GM23338 (cell line): ENCODE data around the gene OXCT2. TPM values are rescaled to one million over a fixed set of nuclear protein-coding genes. Genes with fewer than 3 reads are reported as not detected.

Experiments
- ATAC-seq: fragments of 200-7000 bp; cut with Tn5 transposase; 3 replicates; pipeline ENCODE4 v1.9.1; 2020
- DNase-seq: peaks from one replicate; pipeline ENCODE4 v3.0.0-alpha.2; 2015; ENCODE audit warnings: low spot score
- H2AFZ ChIP-seq: fragments of 200-600 bp; sonication (generic); 2 replicates; pipeline ENCODE4 v1.8.0; 2016; ENCODE audit warnings: antibody characterized with exemption, mild to moderate bottlenecking, moderate library complexity
- H3F3A ChIP-seq: fragments of 200-600 bp; sonication (generic); replicated peaks from 2 replicates; pipeline ENCODE4 v1.8.0; 2017; ENCODE audit warnings: antibody characterized with exemption, mixed run types, low read depth
- H3K27ac ChIP-seq: fragments of 200-600 bp; sonication (generic); 2 replicates; pipeline ENCODE4 v1.6.1; 2016; ENCODE audit warnings: low read depth
- H3K27me3 ChIP-seq: fragments of 200-600 bp; sonication (generic); 2 replicates; pipeline ENCODE4 v1.8.0; 2016; ENCODE audit warnings: mild to moderate bottlenecking, mixed run types, moderate library complexity; ENCODE audit not compliant: insufficient read depth
- H3K36me3 ChIP-seq: fragments of 200-600 bp; sonication (generic); 2 replicates; pipeline ENCODE4 v1.8.0; 2016; ENCODE audit warnings: mild to moderate bottlenecking; ENCODE audit not compliant: insufficient read depth
- H3K4me1 ChIP-seq: fragments of 200-600 bp; sonication (generic); 2 replicates; pipeline ENCODE4 v1.8.0; 2016; ENCODE audit warnings: mild to moderate bottlenecking, moderate library complexity; ENCODE audit not compliant: insufficient read depth
- H3K4me2 ChIP-seq: fragments of 200-600 bp; sonication (generic); 2 replicates; pipeline ENCODE4 v1.7.1; 2017; ENCODE audit warnings: mixed run types
- H3K4me3 ChIP-seq: fragments of 200-600 bp; sonication (generic); 2 replicates; pipeline ENCODE4 v1.6.1; 2016; ENCODE audit warnings: mixed run types
- H3K79me2 ChIP-seq: fragments of 200-600 bp; sonication (generic); replicated peaks from 2 replicates; pipeline ENCODE4 v1.8.0; 2017; ENCODE audit warnings: mild to moderate bottlenecking; ENCODE audit not compliant: insufficient read depth
- H3K9me2 ChIP-seq: fragments of 200-600 bp; sonication (generic); 2 replicates; pipeline ENCODE4 v1.8.0; 2017; ENCODE audit not compliant: insufficient read depth
- H4K20me1 ChIP-seq: fragments of 200-600 bp; sonication (generic); replicated peaks from 2 replicates; pipeline ENCODE4 v1.8.0; 2017; ENCODE audit warnings: mild to moderate bottlenecking; ENCODE audit not compliant: insufficient read depth
- H3K27ac Mint-ChIP-seq: 2 replicates; pipeline ENCODE4 v1.8.0; 2020; ENCODE audit warnings: inconsistent platforms, mild to moderate bottlenecking, moderate library complexity, mixed read lengths
- H3K27me3 Mint-ChIP-seq: 3 replicates; pipeline ENCODE4 v1.8.0; 2022; ENCODE audit warnings: low read depth, mild to moderate bottlenecking, moderate library complexity, mixed read lengths, inconsistent platforms; ENCODE audit not compliant: insufficient read depth, poor library complexity
- H3K36me3 Mint-ChIP-seq: 3 replicates; pipeline ENCODE4 v1.8.0; 2021; ENCODE audit warnings: low read depth, mild to moderate bottlenecking, inconsistent platforms, moderate library complexity, mixed read lengths
- H3K4me1 Mint-ChIP-seq: 3 replicates; pipeline ENCODE4 v1.8.0; 2020; ENCODE audit warnings: mild to moderate bottlenecking, inconsistent platforms, mixed read lengths
- H3K4me3 Mint-ChIP-seq: 3 replicates; pipeline ENCODE4 v1.8.0; 2021; ENCODE audit warnings: moderate library complexity, mild to moderate bottlenecking, inconsistent platforms, mixed read lengths
- H3K9me3 Mint-ChIP-seq: 3 replicates; pipeline ENCODE4 v1.8.0; 2020; ENCODE audit warnings: moderate library complexity, mild to moderate bottlenecking, inconsistent platforms, mixed read lengths
- CREB1 ChIP-seq: fragments of 250-450 bp; sonication (Bioruptor Pico); IDR thresholded peaks from 2 replicates; pipeline ENCODE4 v1.5.0; 2020; ENCODE audit warnings: low read depth, mild to moderate bottlenecking, moderate library complexity
- EZH2 ChIP-seq: fragments of 200-600 bp; sonication (generic); IDR thresholded peaks from one replicate; pipeline ENCODE4 v1.8.0; 2017; ENCODE audit warnings: antibody characterized with exemption, mild to moderate bottlenecking, low read depth; ENCODE audit not compliant: unreplicated experiment
- EZH2phosphoT487 ChIP-seq: fragments of 200-600 bp; sonication (generic); IDR thresholded peaks from one replicate; pipeline ENCODE4 v1.8.1; 2018; ENCODE audit warnings: antibody characterized with exemption; ENCODE audit not compliant: unreplicated experiment
- JUNB ChIP-seq: IDR thresholded peaks from one replicate; pipeline ENCODE4 v1.6.1; 2016; ENCODE audit warnings: antibody characterized with exemption; ENCODE audit not compliant: unreplicated experiment
- NANOG ChIP-seq: IDR thresholded peaks from 2 replicates; pipeline ENCODE4 v1.6.1; 2016; ENCODE audit warnings: antibody characterized with exemption, borderline replicate concordance
- POLR2AphosphoS5 ChIP-seq: IDR thresholded peaks from 2 replicates; pipeline ENCODE4 v1.6.1; 2016; ENCODE audit warnings: antibody characterized with exemption, low read depth
- STAT1 ChIP-seq: IDR thresholded peaks from one replicate; pipeline ENCODE4 v1.6.1; 2016; ENCODE audit warnings: antibody characterized with exemption; ENCODE audit not compliant: unreplicated experiment
- ZNF114 ChIP-seq: fragments of 250-450 bp; sonication (Bioruptor Pico); IDR thresholded peaks from 2 replicates; pipeline ENCODE4 v1.5.0; 2020; ENCODE audit warnings: mild to moderate bottlenecking, moderate library complexity
- ZNF331 ChIP-seq: fragments of 250-450 bp; sonication (Bioruptor Pico); IDR thresholded peaks from 2 replicates; pipeline ENCODE4 v1.5.0; 2020; ENCODE audit warnings: low read depth, mild to moderate bottlenecking, moderate library complexity
- polyA plus RNA-seq: library from polyadenylated mRNA; unstranded; fragments of >200 nt; fragmentation: Nextera tagmentation; extraction: Ambion mirVana; gene quantifications from 2 replicates; pipeline ENCODE4 v1.2.1, GENCODE V29; 2016
- total RNA-seq: library from RNA; depleted of rRNA; stranded (reverse); fragments of >200 nt; shearing (Covaris generic); gene quantifications from 2 replicates; pipeline ENCODE4 v1.2.3, GENCODE V29; 2014
- TF ChIP-seq, protein P1 (sequence below): fragments of 250-450 bp; sonication (Bioruptor Pico); IDR thresholded peaks from 2 replicates; pipeline ENCODE4 v1.5.0; 2020; ENCODE audit warnings: mild to moderate bottlenecking, moderate library complexity
- TF ChIP-seq, protein P2 (sequence below), 2 experiments: fragments of 200-600 bp in 1 of 2; sonication (generic) in 1 of 2; conservative IDR thresholded peaks; 2 replicates each; pipeline versions ENCODE4 v1.5.1 to v1.6.1; 2016 to 2017; ENCODE audit warnings: antibody characterized with exemption in 2 of 2, low read depth in 2 of 2, mild to moderate bottlenecking in 2 of 2, moderate library complexity in 1 of 2
- TF ChIP-seq, protein P3 (sequence below): IDR thresholded peaks from one replicate; pipeline ENCODE4 v1.6.1; 2018; ENCODE audit warnings: antibody characterized with exemption; ENCODE audit not compliant: unreplicated experiment
- TF ChIP-seq, protein P4 (sequence below): IDR thresholded peaks from 2 replicates; pipeline ENCODE4 v1.6.1; 2016; ENCODE audit warnings: antibody characterized with exemption

The OXCT2 gene
- total and polyA plus RNA-seq, 2 experiments from 2014 or later, result 1.4 to 2.8 TPM

DNA sequence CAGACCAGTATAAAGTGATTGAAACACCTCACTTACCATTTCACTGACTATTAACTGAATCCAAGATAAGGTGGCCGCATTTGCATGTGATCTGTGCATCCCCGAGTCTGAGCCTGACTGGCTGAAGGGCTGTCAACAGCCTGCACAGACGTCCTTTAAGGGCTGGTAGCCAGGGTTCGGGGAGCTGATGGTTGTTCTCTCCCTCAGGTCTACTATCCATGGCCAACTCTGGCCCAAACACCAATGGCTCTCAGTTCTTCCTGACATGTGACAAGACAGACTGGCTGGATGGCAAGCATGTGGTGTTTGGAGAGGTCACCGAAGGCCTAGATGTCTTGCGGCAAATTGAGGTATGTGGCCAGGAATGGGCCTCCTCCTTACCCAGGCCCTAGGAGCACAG is 18.4 kb downstream of the OXCT2 start:
- no peak overlapping the region for H2AFZ ChIP-seq
- ATAC-seq (no peak), DNase-seq (no peak)
- H3K79me2 ChIP-seq, result no peaks in the 10 kb centered on the region
- H3F3A ChIP-seq, result no peaks in the 10 kb centered on the region
- no peak overlapping the region for H3K4me3 ChIP-seq
- Mint-ChIP-seq H3K36me3 (peaks cover 54% of the 10 kb centered on the region), H3K4me1 (no peaks in the 10 kb centered on the region; the same call in 2 of the 3 replicates), H3K27me3 (no peaks in the 10 kb centered on the region), H3K4me3 (no peak overlapping the region), H3K27ac (no peak overlapping the region), H3K9me3 (no peaks in the 10 kb centered on the region)
- TF ChIP-seq ZNF114 (CRISPR knock-in tag) (no peak), CREB1 (no peak), EZH2phosphoT487 (no peak), ZNF331 (CRISPR knock-in tag) (no peak), JUNB (no peak), POLR2AphosphoS5 (no peak), NANOG (no peak), EZH2 (no peak), STAT1 (no peak)
- TF ChIP-seq, protein P1, sequence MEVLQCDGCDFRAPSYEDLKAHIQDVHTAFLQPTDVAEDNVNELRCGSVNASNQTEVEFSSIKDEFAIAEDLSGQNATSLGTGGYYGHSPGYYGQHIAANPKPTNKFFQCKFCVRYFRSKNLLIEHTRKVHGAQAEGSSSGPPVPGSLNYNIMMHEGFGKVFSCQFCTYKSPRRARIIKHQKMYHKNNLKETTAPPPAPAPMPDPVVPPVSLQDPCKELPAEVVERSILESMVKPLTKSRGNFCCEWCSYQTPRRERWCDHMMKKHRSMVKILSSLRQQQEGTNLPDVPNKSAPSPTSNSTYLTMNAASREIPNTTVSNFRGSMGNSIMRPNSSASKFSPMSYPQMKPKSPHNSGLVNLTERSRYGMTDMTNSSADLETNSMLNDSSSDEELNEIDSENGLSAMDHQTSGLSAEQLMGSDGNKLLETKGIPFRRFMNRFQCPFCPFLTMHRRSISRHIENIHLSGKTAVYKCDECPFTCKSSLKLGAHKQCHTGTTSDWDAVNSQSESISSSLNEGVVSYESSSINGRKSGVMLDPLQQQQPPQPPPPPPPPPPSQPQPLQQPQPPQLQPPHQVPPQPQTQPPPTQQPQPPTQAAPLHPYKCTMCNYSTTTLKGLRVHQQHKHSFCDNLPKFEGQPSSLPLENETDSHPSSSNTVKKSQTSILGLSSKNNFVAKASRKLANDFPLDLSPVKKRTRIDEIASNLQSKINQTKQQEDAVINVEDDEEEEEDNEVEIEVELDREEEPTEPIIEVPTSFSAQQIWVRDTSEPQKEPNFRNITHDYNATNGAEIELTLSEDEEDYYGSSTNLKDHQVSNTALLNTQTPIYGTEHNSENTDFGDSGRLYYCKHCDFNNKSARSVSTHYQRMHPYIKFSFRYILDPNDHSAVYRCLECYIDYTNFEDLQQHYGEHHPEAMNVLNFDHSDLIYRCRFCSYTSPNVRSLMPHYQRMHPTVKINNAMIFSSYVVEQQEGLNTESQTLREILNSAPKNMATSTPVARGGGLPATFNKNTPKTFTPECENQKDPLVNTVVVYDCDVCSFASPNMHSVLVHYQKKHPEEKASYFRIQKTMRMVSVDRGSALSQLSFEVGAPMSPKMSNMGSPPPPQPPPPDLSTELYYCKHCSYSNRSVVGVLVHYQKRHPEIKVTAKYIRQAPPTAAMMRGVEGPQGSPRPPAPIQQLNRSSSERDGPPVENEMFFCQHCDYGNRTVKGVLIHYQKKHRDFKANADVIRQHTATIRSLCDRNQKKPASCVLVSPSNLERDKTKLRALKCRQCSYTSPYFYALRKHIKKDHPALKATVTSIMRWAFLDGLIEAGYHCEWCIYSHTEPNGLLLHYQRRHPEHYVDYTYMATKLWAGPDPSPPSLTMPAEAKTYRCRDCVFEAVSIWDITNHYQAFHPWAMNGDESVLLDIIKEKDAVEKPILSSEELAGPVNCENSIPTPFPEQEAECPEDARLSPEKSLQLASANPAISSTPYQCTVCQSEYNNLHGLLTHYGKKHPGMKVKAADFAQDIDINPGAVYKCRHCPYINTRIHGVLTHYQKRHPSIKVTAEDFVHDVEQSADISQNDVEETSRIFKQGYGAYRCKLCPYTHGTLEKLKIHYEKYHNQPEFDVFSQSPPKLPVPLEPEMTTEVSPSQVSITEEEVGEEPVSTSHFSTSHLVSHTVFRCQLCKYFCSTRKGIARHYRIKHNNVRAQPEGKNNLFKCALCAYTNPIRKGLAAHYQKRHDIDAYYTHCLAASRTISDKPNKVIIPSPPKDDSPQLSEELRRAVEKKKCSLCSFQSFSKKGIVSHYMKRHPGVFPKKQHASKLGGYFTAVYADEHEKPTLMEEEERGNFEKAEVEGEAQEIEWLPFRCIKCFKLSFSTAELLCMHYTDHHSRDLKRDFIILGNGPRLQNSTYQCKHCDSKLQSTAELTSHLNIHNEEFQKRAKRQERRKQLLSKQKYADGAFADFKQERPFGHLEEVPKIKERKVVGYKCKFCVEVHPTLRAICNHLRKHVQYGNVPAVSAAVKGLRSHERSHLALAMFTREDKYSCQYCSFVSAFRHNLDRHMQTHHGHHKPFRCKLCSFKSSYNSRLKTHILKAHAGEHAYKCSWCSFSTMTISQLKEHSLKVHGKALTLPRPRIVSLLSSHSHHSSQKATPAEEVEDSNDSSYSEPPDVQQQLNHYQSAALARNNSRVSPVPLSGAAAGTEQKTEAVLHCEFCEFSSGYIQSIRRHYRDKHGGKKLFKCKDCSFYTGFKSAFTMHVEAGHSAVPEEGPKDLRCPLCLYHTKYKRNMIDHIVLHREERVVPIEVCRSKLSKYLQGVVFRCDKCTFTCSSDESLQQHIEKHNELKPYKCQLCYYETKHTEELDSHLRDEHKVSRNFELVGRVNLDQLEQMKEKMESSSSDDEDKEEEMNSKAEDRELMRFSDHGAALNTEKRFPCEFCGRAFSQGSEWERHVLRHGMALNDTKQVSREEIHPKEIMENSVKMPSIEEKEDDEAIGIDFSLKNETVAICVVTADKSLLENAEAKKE (CRISPR knock-in tag), result no peak
- TF ChIP-seq, protein P2, sequence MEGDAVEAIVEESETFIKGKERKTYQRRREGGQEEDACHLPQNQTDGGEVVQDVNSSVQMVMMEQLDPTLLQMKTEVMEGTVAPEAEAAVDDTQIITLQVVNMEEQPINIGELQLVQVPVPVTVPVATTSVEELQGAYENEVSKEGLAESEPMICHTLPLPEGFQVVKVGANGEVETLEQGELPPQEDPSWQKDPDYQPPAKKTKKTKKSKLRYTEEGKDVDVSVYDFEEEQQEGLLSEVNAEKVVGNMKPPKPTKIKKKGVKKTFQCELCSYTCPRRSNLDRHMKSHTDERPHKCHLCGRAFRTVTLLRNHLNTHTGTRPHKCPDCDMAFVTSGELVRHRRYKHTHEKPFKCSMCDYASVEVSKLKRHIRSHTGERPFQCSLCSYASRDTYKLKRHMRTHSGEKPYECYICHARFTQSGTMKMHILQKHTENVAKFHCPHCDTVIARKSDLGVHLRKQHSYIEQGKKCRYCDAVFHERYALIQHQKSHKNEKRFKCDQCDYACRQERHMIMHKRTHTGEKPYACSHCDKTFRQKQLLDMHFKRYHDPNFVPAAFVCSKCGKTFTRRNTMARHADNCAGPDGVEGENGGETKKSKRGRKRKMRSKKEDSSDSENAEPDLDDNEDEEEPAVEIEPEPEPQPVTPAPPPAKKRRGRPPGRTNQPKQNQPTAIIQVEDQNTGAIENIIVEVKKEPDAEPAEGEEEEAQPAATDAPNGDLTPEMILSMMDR (conservative IDR thresholded peaks at IDR 0.05; ENCODE audit: low read depth in 2 of 2), result no peak
- TF ChIP-seq, protein P3, sequence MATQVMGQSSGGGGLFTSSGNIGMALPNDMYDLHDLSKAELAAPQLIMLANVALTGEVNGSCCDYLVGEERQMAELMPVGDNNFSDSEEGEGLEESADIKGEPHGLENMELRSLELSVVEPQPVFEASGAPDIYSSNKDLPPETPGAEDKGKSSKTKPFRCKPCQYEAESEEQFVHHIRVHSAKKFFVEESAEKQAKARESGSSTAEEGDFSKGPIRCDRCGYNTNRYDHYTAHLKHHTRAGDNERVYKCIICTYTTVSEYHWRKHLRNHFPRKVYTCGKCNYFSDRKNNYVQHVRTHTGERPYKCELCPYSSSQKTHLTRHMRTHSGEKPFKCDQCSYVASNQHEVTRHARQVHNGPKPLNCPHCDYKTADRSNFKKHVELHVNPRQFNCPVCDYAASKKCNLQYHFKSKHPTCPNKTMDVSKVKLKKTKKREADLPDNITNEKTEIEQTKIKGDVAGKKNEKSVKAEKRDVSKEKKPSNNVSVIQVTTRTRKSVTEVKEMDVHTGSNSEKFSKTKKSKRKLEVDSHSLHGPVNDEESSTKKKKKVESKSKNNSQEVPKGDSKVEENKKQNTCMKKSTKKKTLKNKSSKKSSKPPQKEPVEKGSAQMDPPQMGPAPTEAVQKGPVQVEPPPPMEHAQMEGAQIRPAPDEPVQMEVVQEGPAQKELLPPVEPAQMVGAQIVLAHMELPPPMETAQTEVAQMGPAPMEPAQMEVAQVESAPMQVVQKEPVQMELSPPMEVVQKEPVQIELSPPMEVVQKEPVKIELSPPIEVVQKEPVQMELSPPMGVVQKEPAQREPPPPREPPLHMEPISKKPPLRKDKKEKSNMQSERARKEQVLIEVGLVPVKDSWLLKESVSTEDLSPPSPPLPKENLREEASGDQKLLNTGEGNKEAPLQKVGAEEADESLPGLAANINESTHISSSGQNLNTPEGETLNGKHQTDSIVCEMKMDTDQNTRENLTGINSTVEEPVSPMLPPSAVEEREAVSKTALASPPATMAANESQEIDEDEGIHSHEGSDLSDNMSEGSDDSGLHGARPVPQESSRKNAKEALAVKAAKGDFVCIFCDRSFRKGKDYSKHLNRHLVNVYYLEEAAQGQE, result no peak
- TF ChIP-seq, protein P4, sequence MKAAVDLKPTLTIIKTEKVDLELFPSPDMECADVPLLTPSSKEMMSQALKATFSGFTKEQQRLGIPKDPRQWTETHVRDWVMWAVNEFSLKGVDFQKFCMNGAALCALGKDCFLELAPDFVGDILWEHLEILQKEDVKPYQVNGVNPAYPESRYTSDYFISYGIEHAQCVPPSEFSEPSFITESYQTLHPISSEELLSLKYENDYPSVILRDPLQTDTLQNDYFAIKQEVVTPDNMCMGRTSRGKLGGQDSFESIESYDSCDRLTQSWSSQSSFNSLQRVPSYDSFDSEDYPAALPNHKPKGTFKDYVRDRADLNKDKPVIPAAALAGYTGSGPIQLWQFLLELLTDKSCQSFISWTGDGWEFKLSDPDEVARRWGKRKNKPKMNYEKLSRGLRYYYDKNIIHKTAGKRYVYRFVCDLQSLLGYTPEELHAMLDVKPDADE, result no peak
- peaks cover 11% of the 10 kb centered on the region for H4K20me1 ChIP-seq
- H3K36me3 ChIP-seq, result peaks cover 23% of the 10 kb centered on the region; the same call in 1 of the 2 replicates
- no peak overlapping the region for H3K4me2 ChIP-seq
- H3K27me3 ChIP-seq, result no peaks in the 10 kb centered on the region
- H3K4me1 ChIP-seq, result no peaks in the 10 kb centered on the region
- no peak overlapping the region for H3K27ac ChIP-seq
- H3K9me2 ChIP-seq, result no peaks in the 10 kb centered on the region
